Ovary (tissue), 9 donors: ENCODE results near the gene TIMP4. TPM values are rescaled to one million over a fixed set of nuclear protein-coding genes. Genes with fewer than 3 reads are reported as not detected.

ENCODE experiments used
- DNase-seq, 5 donors: peaks; one replicate each; pipeline ENCODE4 v3.0.0-alpha.2; 2019 to 2020
- H3K27ac ChIP-seq, 2 donors: fragments of 200-600 bp; one replicate each; pipeline versions ENCODE4 v1.5.1 to v1.8.0; 2019 to 2022
- H3K27me3 ChIP-seq: fragments of 200-600 bp; one replicate; pipeline ENCODE4 v1.8.0; 2022
- H3K36me3 ChIP-seq: fragments of 200-600 bp; sonication (generic); one replicate; pipeline ENCODE4 v1.5.1; 2019
- H3K4me1 ChIP-seq: one replicate; pipeline ENCODE4 v1.8.1; 2013; ENCODE audit warnings: mild to moderate bottlenecking, moderate library complexity; ENCODE audit not compliant: insufficient read depth
- H3K4me3 ChIP-seq: fragments of 200-600 bp; sonication (generic); one replicate; pipeline ENCODE4 v1.5.1; 2017
- H3K9me3 ChIP-seq, 2 donors: fragments of 200-600 bp in 1 of 2; sonication (generic) in 1 of 2; one replicate each; pipeline versions ENCODE4 v1.5.1 to v1.8.1; 2013 to 2019; ENCODE audit warnings: mild to moderate bottlenecking in 1 of 2, moderate library complexity in 1 of 2
- EP300 ChIP-seq: sonication (generic); formaldehyde crosslinking; IDR thresholded peaks from one replicate; pipeline ENCODE4 v1.6.1; 2017; ENCODE audit warnings: antibody characterized with exemption
- POLR2A ChIP-seq: fragments of 450-650 bp; IDR thresholded peaks from one replicate; pipeline ENCODE4 v1.6.1; 2017; ENCODE audit warnings: antibody characterized with exemption, mild to moderate bottlenecking, moderate library complexity
- WGBS, 3 donors: extraction: QIAGEN DNeasy Blood & Tissue Kit in 1 of 3; methylation state at CpG; one replicate each; pipeline versions ENCODE4 v1.1.5 to v1.1.7; 2013 to 2017; 5-methylcytosine and 5-hydroxymethylcytosine counted together
- intact Hi-C, 4 donors: fragments of 100-400 bp; cut with DNase I; formaldehyde crosslinking; loops; one replicate each; pipeline versions ENCODE4 v1.11.0 to v1.15.1; 2022 to 2023
- polyA plus RNA-seq, 2 donors: library from polyadenylated mRNA; stranded (reverse); fragments of 200-250 nt in 1 of 2; fragments of 350-450 nt in 1 of 2; fragmentation: Illumina TruSeq in 1 of 2; extraction: RNeasy Lipid Tissue Mini Kit (QIAGEN cat#74804) in 1 of 2; gene quantifications; one replicate each; pipeline ENCODE4 v1.2.3, GENCODE V29; 2013 to 2014
- total RNA-seq, 7 donors: library from RNA; depleted of rRNA in 2 of 7; stranded (reverse); fragments of >200 nt in 2 of 7; fragmentation: NEBNext Ultra II Directional in 3 of 7; extraction: Animal tissue kit (Norgen Biotek cat#: 25700) in 3 of 7; gene quantifications; one replicate each; pipeline versions ENCODE4 v1.1.0 to v1.2.4, GENCODE V29; 2016 to 2023
- TF ChIP-seq, protein P1 (sequence below), 3 donors: fragments of 450-650 bp in 2 of 3; fragments of 200-600 bp in 1 of 3; IDR thresholded peaks; one replicate each; pipeline versions ENCODE4 v1.5.1 to v1.8.0; 2016 to 2022; ENCODE audit warnings: antibody characterized with exemption in 3 of 3, mild to moderate bottlenecking in 1 of 3
- donor health status: DM: no; HTN: no; CAD: no; lungs with moderate emphysema.
- donor health status: DM: no; HTN: no; CAD: no.
- donor health status: Bipolar disorder and iron deficiency.
- donor health status: DM: yes; HTN: yes; CAD: no.
- donor health status: DM: no; HTN: no; CAD: no.
- donor health status: DM: yes; HTN: yes; CAD: no.

Gene TIMP4
- total and polyA plus RNA-seq, 9 donors, result 1.1 to 11.8 (median 4.3) TPM

DNA sequence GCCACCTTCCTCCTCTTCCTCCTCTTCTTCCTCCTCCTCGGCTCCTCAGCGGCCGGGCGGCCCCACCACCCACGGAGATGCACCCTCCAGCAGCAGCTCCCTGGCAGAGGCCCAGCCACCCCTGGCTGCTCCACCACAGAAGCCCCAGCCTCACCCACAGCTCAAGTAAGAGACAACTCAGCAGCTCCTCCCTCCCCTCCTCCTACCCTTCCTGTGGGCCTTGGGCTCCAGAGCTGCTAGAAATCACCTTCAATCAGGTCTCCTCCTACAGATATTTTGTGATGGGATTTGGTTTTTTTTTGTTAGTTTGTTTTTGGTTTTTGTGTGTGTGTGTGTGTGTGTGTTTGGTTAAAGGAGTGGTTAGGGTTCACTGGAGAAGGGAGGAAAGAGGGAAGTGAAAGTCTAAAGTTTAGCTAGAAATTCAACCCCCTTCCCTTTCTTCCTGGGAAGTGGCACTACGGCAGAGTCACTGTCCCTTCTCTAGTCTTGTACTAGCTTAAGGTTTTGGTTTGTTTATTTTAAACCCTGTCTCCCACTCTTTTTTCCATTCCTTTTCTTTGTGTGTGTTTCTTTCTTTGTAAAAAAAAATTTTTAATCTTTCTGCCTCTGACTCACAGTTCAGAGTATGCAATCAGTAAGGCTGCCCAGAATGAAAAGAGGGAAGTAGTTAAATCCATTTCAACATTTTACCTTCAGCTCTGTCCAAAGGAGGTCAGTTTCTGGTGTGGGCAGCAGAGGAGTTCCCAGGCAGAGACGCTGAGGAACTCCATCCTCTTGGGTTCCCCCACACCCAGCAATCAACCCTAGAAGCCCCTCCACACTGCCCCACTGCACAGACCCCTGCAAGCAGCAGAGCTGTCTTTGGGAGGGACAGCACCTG is 29.0 kb upstream of the TIMP4 start:
- Histone ChIP-seq H3K36me3 (no peaks in the 10 kb centered on the region), H3K4me3 (no peak overlapping the region), H3K27ac (peak overlapping the region in 1 of 2 donors; percentile 36), H3K27me3 (no peaks in the 10 kb centered on the region), H3K4me1 (peaks cover 15% of the 10 kb centered on the region), H3K9me3 (no peaks in the 10 kb centered on the region)
- DNase-seq, result peak in 4 of 5 donors; percentile 40 to 70 (median 64)
- 4 to 18% (median 14%) methylated on average over 7 of the region's 7 CpGs for WGBS, 3 donors
- intact Hi-C loops, result loop anchor here in 2 of 4 donors (5.0 to 10.0 kb wide), 2 partner anchors 45 to 97 kb away; partner anchors contain the start of gene PPARG (in 1 of the 2)
- TF ChIP-seq, protein P1, sequence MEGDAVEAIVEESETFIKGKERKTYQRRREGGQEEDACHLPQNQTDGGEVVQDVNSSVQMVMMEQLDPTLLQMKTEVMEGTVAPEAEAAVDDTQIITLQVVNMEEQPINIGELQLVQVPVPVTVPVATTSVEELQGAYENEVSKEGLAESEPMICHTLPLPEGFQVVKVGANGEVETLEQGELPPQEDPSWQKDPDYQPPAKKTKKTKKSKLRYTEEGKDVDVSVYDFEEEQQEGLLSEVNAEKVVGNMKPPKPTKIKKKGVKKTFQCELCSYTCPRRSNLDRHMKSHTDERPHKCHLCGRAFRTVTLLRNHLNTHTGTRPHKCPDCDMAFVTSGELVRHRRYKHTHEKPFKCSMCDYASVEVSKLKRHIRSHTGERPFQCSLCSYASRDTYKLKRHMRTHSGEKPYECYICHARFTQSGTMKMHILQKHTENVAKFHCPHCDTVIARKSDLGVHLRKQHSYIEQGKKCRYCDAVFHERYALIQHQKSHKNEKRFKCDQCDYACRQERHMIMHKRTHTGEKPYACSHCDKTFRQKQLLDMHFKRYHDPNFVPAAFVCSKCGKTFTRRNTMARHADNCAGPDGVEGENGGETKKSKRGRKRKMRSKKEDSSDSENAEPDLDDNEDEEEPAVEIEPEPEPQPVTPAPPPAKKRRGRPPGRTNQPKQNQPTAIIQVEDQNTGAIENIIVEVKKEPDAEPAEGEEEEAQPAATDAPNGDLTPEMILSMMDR (IDR thresholded peaks at IDR 0.05), result no peak
- TF ChIP-seq EP300 (no peak), POLR2A (no peak)

GRCh38 chr3:12186515-12187286 is 28.0 kb upstream of the TIMP4 start:
- no peak overlapping the region for H3K27ac ChIP-seq
- no peaks in the 10 kb centered on the region for H3K9me3 ChIP-seq
- WGBS, 3 donors, result 87 to 95% (median 92%) methylated on average over 8 of the region's 8 CpGs
- intact Hi-C loops, result loop anchor here in 2 of 4 donors (5.0 to 10.0 kb wide), 2 partner anchors 46 to 98 kb away; partner anchors contain the start of gene PPARG (in 1 of the 2)
- H3K27me3 ChIP-seq, result no peaks in the 10 kb centered on the region
- H3K36me3 ChIP-seq, result no peaks in the 10 kb centered on the region
- no peak for DNase-seq
- H3K4me1 ChIP-seq, result peaks cover 17% of the 10 kb centered on the region
- no peak overlapping the region for H3K4me3 ChIP-seq
- TF ChIP-seq POLR2A (no peak), EP300 (no peak)
- TF ChIP-seq, protein P1 (IDR thresholded peaks at IDR 0.05), result no peak

DNA sequence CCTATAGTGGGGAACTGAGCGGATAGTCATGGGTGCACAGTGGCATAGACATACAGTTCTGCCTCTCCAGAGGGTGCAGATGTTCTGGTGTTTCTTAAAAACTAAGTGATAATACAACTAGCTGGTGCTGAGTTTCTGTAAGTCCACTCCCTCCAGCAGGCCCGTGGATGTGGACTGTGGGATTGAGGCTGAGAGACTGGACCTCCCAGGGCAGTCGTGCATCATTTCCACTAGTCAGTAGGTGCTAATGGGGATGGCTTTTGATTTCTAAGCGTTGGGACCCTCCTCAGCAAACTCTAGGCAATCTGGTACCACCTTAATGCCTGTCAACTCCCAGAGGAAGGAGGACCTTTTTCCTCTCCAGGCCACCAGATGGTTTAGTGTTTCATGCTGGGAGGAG is 27.3 kb upstream of the TIMP4 start:
- TF ChIP-seq EP300 (no peak), POLR2A (no peak)
- TF ChIP-seq, protein P1 (IDR thresholded peaks at IDR 0.05), result no peak
- WGBS, 3 donors, result 83 to 86% (median 86%) methylated on average over 4 of the region's 4 CpGs
- no peak for DNase-seq
- Histone ChIP-seq H3K4me1 (peaks cover 17% of the 10 kb centered on the region), H3K36me3 (no peaks in the 10 kb centered on the region), H3K4me3 (no peak overlapping the region), H3K9me3 (no peaks in the 10 kb centered on the region), H3K27me3 (no peaks in the 10 kb centered on the region), H3K27ac (no peak overlapping the region)
- intact Hi-C loops, result loop anchor here in 2 of 4 donors (5.0 to 10.0 kb wide), 2 partner anchors 46 to 99 kb away; partner anchors contain the start of gene PPARG (in 1 of the 2)

- 92 to 97% (median 94%) methylated on average over 5 of the region's 5 CpGs for WGBS, 3 donors
- Histone ChIP-seq H3K4me3 (no peak overlapping the region), H3K9me3 (no peaks in the 10 kb centered on the region), H3K4me1 (peaks cover 17% of the 10 kb centered on the region), H3K27me3 (no peaks in the 10 kb centered on the region), H3K27ac (no peak overlapping the region), H3K36me3 (no peaks in the 10 kb centered on the region)
- DNase-seq, result no peak
- intact Hi-C loops, result loop anchor here in 2 of 4 donors (5.0 to 10.0 kb wide), 2 partner anchors 47 to 100 kb away; partner anchors contain the start of gene PPARG (in 1 of the 2)
- no peak for TF ChIP-seq EP300
- TF ChIP-seq, protein P1 (IDR thresholded peaks at IDR 0.05), result no peak
- TF ChIP-seq POLR2A, result no peak
These were observed 26.5 kb upstream of the TIMP4 start for GRCh38 chr3:12185172-12185710.
